RWPE2 (cell line): ENCODE data around the gene ETV6.

Source experiments
- ATAC-seq: fragments of 200-7000 bp; cut with Tn5 transposase; 3 replicates; pipeline ENCODE4 v1.9.1; 2021; ENCODE audit warnings: low read depth
- DNase-seq: peaks from one replicate; pipeline ENCODE4 v3.0.0-alpha.2; 2020; ENCODE audit warnings: low spot score
- H3K27ac ChIP-seq: fragments of 450-650 bp; 2 replicates; pipeline ENCODE4 v1.5.1; 2017; ENCODE audit warnings: mild to moderate bottlenecking; ENCODE audit not compliant: poor library complexity, severe bottlenecking
- H3K27me3 ChIP-seq: fragments of 250-450 bp; sonication (Bioruptor Pico); 2 replicates; pipeline ENCODE4 v1.5.1; 2021; ENCODE audit warnings: mild to moderate bottlenecking, moderate library complexity; ENCODE audit not compliant: insufficient read depth, poor library complexity, severe bottlenecking
- H3K36me3 ChIP-seq: fragments of 250-450 bp; sonication (Bioruptor Pico); 2 replicates; pipeline ENCODE4 v1.5.1; 2020; ENCODE audit warnings: low read depth, mild to moderate bottlenecking, moderate library complexity
- H3K4me1 ChIP-seq: fragments of 250-450 bp; sonication (Bioruptor Pico); 2 replicates; pipeline ENCODE4 v1.5.1; 2021; ENCODE audit warnings: mild to moderate bottlenecking, moderate library complexity; ENCODE audit not compliant: insufficient read depth, poor library complexity, severe bottlenecking
- H3K4me3 ChIP-seq: fragments of 250-450 bp; sonication (Bioruptor Pico); 2 replicates; pipeline ENCODE4 v1.5.1; 2021; ENCODE audit warnings: mild to moderate bottlenecking, moderate library complexity; ENCODE audit not compliant: severe bottlenecking
- H3K9me3 ChIP-seq: fragments of 250-450 bp; sonication (Bioruptor Pico); 2 replicates; pipeline ENCODE4 v1.5.1; 2021; ENCODE audit warnings: mild to moderate bottlenecking, moderate library complexity; ENCODE audit not compliant: severe bottlenecking
- CTCF ChIP-seq: fragments of 450-650 bp; IDR thresholded peaks from one replicate; pipeline ENCODE4 v1.5.1; 2017; ENCODE audit warnings: mild to moderate bottlenecking, moderate library complexity; ENCODE audit not compliant: poor library complexity, severe bottlenecking

ETV6 gene

GRCh38 chr12:11650286-11651281, 1.1 kb downstream of the ETV6 start:
- H3K4me1 ChIP-seq: peaks cover 3% of the 10 kb centered on the region
- H3K36me3 ChIP-seq: no peaks in the 10 kb centered on the region
- 0 out of 3 replicates have a peak, but pooled peaks have one; percentile 22 for ATAC-seq
- H3K27me3 ChIP-seq: no peaks in the 10 kb centered on the region
- H3K27ac ChIP-seq: peak overlapping the region; percentile 97
- peak overlapping the region; percentile 82 for H3K4me3 ChIP-seq
- peak; percentile 9 for TF ChIP-seq CTCF
- H3K9me3 ChIP-seq: no peaks in the 10 kb centered on the region
- no peak for DNase-seq

- H3K4me1 ChIP-seq: peaks cover 9% of the 10 kb centered on the region
- H3K9me3 ChIP-seq: no peaks in the 10 kb centered on the region
- no peak for DNase-seq
- no peak for TF ChIP-seq CTCF
- no peaks in the 10 kb centered on the region for H3K36me3 ChIP-seq
- H3K27me3 ChIP-seq: no peaks in the 10 kb centered on the region
- H3K27ac ChIP-seq: peak overlapping the region; percentile 97
- H3K4me3 ChIP-seq: peak overlapping the region; percentile 82
- no peak for ATAC-seq
Measured at GRCh38 chr12:11651381-11651780, 1.9 kb downstream of the ETV6 start.

GRCh38 chr12:11651785-11652184, 2.3 kb downstream of the ETV6 start:
- no peak for TF ChIP-seq CTCF
- H3K4me1 ChIP-seq: peaks cover 9% of the 10 kb centered on the region
- DNase-seq (no peak), ATAC-seq (no peak)
- no peaks in the 10 kb centered on the region for H3K9me3 ChIP-seq
- no peaks in the 10 kb centered on the region for H3K36me3 ChIP-seq
- no peak overlapping the region for H3K27ac ChIP-seq
- H3K4me3 ChIP-seq: peak overlapping the region; percentile 82
- no peaks in the 10 kb centered on the region for H3K27me3 ChIP-seq

GRCh38 chr12:11652351-11653040, 3.0 kb downstream of the ETV6 start:
- no peaks in the 10 kb centered on the region for H3K27me3 ChIP-seq
- H3K36me3 ChIP-seq: no peaks in the 10 kb centered on the region
- TF ChIP-seq CTCF: no peak
- peaks cover 9% of the 10 kb centered on the region for H3K4me1 ChIP-seq
- no peak for DNase-seq
- H3K9me3 ChIP-seq: no peaks in the 10 kb centered on the region
- no peak overlapping the region for H3K27ac ChIP-seq
- 0 out of 3 replicates have a peak, but pooled peaks have one; percentile 13 for ATAC-seq
- peak overlapping the region; percentile 82 for H3K4me3 ChIP-seq
